GM18499 (cell line): Measurements from ENCODE around the gene ISL1.

Experiments
- ATAC-seq: cut with Tn5 transposase; IDR thresholded peaks from one replicate; pipeline ENCODE4 v1.9.1; 2021; ENCODE audit warnings: moderate number of reproducible peaks; ENCODE audit not compliant: insufficient read depth, unreplicated experiment

ISL1 gene

DNA sequence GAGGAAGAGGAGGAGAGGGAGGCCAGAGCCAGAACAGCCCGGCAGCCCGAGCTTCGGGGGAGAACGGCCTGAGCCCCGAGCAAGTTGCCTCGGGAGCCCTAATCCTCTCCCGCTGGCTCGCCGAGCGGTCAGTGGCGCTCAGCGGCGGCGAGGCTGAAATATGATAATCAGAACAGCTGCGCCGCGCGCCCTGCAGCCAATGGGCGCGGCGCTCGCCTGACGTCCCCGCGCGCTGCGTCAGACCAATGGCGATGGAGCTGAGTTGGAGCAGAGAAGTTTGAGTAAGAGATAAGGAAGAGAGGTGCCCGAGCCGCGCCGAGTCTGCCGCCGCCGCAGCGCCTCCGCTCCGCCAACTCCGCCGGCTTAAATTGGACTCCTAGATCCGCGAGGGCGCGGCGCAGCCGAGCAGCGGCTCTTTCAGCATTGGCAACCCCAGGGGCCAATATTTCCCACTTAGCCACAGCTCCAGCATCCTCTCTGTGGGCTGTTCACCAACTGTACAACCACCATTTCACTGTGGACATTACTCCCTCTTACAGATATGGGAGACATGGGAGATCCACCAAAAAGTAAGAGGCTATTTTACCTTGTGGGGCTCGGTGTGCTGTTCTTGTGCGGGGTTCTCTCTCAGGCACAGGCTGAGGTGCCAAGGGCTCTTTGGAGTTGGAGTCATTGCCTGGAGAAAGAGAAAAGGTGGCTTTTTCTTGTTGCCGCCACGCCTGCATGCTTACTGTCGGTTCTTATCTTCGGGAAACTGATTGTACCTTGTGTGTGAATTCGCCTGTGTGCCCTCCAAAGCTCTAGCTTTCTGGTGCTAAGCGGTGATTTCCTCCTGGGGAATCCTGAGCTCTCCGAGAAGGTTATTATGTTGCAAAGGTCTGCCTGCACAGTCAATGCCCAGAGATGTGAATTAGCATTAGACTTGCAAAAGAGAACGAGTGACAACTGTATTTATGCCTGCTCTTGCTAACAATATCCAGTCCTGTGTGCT, at the start of gene ISL1:
ISL1 (plus strand) TSS at position 318 of the 991 bp plus-strand sequence; CDS start at position 542, 224 bp downstream.
- no peak for ATAC-seq

DNA sequence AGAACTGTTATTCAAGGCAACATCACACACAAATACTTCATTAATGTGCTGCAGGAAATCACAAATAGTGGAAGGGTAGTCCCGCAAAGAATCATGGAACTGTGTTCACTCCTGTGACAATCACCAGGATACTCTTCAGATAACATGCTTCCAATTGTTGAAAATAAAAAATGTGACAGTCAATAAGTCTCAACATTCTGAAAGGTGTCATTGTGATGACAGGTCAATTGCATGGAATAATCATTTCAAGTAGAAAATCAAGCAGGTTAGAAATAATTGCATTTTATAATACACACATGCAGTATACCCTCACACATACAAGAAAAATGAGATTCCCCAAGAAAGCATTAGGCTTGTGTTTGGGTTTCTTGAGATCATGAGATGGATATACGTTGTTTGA, 46.4 kb upstream of the ISL1 start:
- ATAC-seq: no peak

DNA sequence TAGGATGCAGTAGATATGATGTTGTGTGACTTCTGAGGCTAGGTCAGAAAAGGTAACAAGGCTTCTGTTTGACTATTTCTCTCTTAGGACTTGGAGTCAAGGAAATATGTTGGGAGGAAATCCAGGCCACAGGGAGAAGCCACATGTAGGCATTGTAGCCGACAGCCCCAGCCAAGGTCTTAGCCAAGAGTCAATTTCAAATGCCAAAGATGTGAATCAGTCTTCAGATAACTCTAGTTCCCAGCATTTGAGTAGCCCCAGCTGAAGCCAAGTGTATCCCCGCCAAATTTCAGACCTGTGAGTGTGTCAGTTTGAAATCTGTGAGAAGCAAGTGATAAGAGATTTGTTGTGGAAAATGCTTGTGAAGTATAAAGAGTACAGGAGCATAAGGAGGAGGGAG, 38.1 kb upstream of the ISL1 start:
- ATAC-seq: no peak

DNA sequence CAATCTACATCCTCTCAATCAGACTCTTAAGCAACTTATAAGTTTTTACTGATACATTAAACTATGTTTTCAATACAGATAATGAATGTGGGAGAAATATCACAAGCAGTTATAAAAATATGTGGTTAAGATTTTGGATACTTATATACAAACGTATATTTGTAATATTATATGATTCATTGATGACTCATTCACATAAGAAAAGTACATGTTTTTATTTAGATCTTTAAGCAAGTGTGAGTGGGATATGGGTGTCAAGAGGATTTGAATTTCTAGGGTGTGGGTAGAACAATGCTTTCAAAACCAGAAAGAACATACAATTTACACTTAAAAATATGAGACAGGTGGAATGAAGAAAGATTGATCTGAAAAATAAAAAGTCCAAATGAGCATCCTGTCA, 36.1 kb upstream of the ISL1 start:
- ATAC-seq: no peak

DNA sequence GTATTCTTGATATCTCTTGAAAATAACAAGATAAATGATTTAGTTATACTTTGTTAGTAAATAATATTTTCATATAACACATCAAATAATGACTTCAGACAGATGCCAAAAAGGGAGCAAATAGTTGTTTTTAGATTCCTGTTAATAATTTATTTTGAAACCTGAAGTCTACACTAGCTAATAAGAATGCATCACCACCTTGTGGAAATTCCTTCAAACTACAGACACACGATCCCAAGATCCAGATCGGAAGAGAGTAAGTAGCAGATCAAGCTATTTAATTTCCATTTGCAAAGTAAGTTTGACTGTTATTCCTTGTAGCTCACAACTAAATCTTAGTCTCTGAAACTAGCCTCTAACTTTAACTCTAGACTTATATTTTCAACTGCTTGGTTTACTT, 35.5 kb upstream of the ISL1 start:
- no peak for ATAC-seq

DNA sequence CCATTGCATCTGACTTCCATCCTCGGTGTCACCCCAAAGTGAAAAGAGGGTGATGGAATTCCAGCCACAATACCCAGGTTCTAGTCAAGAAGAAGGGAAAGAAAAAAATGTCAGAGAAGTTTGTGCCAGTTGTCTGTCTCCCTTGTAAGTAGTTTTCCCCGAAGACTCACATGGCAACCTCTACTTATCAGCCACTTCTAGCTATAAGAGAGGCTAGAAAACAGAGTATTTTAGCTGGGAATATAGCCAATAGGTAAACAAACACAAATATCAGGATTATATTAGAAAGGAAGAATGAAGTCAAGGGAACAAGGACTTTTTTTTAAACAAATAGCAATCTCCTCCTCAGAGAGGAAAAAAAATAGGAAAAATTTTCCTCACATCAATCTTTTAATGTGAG, 12.2 kb upstream of the ISL1 start:
- ATAC-seq: no peak

DNA sequence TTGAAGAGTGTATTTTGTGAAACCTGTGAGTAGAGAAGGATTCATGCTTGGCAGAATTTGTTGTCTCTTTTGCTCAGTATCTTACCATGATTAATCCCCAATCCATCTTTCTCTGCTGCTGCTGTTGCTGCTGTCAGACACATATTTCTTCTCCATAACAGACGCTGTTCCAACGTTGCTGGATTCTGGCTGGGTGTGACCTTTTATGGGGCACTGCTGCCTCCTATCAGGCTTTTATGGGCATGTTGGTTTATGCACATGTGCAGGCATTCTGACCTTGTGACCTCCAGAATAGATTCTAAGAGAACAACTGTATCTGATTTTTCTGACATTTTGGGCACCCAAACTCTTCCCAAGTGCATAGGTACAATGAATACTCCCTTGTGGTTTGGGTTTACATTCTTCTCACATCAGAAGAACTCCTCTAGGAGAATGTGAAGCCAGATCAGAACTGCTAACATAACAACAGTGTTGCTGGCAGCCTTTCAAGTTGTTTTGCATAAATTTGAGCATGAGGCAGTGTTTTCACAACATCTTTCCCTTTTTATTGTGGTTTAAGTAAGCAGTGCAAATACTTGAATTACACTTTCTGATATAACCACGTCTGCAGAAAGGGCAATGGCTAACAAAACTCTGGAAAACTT, 9.2 kb upstream of the ISL1 start:
- no peak for ATAC-seq

DNA sequence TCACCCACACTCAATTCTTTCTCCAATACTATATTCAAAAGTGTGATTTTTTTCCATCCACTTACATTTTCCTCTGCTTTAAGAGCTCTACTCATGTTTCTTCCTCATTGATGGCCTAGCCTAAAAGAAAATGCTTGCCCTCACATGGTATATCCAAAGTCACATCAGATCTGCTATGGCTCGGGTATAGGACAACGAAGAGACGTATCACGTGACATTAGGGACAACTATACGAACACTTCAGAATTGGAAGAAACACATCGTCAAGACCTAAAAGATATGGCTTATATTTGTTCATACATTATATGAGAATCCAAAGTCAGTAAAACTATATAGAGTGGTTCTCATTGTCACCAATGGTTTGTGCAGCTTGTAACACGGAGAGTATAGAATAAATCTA, 8.2 kb upstream of the ISL1 start:
- ATAC-seq: no peak

DNA sequence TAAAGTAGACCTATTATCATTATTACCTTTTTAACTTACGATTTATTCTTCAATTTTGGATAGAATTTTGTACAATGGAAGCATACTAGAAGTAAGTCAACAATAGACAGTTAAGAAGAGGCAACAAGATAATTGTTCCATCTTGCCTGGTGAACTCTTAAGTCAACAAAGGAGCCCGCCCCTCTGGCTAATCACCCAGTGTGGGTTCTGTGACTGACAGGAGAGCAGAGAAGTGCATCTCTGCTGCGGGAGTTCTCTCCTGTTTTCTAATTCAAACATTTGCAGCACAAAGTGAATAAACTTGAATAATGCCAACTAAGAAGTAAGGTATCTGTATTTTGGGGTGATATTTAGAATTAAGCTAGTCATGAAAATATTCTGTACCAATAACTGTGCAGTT, 6.7 kb upstream of the ISL1 start:
- ATAC-seq: no peak

DNA sequence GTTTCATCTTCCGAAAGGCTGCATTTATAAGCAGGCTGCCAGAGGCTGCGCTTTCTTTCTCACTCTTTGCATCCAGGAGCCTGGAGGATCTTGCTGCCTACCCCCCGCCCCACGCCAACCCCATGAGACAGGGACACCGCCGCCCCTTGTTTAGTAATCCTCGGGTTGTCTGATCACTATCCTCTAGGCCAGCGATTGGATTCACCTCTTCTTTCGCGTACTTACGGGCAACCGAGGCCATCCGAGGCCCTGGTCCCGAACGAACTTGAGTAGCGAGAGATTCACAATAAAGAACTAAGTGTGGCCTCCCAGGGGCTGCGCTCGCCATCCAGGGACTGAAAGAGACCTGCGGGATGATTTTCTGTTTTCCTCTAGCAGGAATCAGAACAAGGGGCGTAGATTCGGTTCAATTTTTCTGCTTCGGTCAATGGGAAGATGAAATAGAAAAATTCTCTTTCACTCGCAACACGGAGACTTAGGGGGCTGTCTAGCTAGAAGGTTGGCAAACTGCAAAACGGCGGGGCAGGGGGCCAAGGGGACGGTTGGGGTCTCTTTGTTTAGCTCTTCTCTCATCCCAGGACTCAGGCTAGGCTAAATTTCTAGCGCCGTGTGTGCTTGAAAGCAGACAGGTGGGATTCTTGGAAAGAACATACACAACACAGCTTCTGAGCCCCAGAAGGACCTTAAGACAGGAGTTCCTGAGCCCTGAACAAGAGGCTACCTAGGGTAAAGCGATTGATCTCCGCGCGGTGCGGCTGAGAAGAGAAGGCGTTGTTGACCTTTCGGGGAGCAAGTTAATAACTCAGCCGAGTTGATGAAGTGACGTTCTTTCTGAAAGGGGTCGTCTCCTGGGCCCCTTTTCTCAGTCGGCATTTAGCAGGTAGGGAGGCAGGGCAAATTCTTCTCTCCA, 5.8 kb upstream of the ISL1 start:
- no peak for ATAC-seq

DNA sequence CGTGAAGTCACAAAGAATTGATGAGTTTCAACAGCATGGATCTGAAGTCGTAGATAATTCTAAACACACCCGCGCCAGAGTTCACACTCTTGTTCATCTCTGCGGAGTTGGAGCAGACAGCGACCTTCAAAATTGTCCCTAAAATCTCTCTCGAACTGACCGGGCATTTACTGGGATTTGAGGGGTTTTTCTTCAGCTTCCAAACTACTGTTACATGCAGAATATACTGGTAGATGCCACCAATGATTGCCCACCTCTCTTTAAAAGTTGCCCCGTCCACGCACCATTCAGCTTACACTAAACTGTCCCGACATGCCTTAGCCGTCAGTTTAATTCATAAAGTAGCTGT, 5.2 kb upstream of the ISL1 start:
- ATAC-seq: no peak

DNA sequence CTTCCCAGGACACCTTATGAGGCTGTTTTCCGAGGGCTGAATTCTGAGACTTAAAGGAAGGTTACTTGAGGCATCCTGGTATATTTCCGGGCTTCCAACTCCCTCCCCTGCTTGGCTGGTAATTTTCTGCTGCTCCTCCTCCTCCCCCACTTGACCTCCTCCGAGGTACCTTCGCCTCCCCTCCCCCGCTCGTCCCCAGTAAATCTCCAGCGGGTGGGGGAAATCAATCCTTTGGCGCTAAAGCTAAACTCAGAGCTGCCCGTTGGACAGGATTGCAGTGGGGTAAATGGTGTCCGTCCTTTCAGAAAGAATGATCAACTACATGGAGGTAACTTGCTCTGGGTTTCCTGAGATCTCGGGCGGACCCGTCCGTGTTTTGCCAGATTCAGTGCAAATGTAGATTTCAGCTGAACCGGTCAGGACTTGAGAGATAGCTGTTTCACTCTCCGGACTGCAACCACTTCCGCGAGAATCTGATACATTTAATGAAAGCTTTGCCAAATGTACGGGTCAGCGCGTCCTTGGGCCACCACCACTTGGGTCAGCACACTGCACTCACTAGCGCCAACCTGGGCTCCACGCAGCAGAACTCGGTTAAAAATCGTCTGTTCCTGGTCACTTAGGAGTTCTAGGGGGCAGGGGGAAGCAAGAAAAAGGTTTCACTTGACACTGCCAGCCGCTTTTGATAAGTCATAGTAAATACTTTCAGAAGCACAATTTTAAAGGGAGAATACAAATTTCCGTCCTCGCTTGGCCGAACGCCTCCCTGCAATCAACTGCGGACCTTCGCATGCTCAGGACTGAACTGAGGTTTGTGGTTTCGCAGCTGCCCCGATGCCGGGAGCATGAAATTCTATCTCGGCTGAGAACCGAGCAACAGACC, 4.6 kb upstream of the ISL1 start:
- ATAC-seq: no peak

DNA sequence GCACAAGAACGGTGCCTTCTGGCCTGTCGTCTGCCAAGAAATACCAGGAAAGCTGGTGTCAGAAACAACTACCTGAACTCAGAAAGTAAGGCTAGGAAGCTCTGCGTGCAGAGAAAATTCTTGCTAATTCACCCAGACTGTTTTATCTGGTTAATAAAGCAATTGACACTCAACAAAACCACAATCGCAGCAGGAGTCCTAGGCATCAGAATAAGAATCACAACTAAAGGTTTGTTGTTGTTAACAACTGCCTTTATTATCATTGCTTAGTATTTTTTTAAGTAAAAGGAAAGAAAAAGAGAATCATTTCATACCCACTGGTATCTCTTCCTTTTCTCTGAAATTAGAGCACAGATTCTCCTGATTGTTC, 3.9 kb upstream of the ISL1 start:
- no peak for ATAC-seq

DNA sequence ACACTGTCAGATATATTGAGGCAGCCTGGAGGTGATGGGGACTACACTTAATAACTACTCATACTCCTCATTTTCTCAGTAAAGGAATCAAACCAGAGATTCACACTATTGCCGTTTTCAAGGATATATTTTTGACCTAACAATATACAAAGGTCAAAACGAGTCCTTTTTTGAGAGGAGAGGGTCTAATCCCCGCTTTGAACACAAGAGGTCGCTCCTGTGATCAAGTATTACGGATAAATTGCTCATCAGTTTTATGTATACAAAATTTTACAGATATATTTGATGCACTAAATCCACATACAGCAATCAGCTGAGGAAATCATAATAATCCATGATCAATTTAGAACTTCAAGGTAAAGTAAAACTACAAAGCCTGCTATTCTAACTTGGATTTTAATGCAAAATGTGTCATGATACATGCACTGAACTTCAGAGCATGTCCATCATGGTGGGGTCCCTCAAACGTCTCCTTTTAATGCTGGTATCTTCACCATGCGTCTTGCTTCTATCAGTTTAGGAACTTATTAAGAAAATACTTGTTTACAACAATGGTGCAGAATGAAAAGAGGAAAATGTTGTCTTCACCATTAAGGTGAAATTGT, 2.5 kb upstream of the ISL1 start:
- no peak for ATAC-seq

DNA sequence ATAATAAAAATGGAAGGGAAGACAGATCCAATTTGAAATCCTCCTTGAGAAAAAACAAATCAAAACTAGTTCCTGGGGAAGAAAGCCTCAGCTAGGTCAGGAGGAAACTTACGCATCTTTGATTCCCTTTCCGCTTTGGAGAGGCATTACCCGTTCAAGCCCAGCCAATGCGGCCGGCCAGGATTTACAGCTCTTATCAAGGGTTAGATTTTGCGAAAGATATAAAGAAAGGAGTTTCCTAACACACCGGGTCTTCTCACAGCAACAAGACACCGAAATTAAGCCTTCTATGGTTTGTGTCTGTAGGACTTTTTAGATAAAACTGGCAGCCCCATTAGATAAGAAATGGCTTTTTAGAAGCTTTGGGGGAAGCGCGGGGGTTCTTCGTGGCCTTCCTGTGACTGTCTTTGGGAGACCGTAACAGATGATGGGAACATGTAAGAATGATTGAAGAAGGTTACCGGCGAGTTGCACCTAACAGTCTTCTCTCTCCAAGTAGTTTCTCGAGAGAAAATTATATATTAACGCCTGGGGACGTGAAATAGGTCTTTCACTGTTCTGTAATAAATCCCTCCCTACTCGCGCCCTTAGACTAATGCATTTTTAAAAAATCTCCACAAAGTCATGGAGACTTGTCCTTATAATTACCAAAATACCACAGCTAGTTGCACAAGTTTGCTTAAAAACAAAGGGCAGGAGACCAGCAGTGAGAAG, 1.3 kb upstream of the ISL1 start:
- no peak for ATAC-seq

DNA sequence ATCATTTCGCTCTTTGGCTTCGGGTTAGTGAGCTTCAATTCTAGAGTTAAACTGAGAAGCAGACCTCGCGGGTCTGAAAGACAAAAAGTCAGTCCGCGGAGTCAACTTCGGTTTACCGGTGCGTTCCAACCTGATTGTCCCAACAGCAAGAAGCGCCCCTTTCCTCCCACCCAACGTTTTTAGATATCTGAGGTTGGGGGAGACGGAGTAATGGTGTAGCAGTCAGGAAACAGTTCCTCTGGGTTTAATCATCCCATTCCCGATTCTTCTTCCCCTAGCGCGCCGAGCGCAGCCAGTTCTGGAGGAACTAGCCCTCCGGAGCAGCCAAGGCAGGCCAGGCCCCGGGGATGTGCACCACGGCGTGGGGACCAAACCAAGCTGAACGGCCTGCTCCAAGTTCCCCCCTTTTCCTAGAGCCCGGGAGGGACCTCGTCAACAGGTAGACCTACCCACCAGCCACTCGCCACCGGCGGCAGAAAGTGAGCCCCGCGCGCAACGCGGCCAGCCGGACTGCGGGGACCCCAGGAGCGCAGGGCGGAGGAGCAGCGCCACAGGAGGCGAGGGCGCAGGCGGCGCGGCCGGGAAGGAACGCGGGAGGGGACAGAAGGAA, 622 bp upstream of the ISL1 start:
- ATAC-seq: no peak

DNA sequence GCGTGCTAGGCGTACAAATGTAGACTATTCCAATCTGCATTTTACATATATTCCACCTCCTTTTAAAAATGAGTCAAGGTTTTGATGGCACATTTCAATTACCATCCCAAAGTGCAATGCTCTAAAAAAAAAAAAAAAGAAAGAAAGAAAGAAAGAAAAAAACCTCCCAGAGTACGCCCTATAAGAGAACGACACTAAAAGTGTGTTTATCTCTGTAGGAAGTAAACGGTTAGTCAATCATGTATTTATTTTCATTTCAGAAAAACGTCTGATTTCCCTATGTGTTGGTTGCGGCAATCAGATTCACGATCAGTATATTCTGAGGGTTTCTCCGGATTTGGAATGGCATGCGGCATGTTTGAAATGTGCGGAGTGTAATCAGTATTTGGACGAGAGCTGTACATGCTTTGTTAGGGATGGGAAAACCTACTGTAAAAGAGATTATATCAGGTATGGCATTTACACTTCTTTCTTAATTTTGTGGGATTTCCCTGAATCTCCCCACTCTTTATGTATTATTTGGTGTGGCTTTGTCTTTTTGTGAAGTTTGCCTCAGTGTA, 1.1 kb downstream of the ISL1 start:
- no peak for ATAC-seq

DNA sequence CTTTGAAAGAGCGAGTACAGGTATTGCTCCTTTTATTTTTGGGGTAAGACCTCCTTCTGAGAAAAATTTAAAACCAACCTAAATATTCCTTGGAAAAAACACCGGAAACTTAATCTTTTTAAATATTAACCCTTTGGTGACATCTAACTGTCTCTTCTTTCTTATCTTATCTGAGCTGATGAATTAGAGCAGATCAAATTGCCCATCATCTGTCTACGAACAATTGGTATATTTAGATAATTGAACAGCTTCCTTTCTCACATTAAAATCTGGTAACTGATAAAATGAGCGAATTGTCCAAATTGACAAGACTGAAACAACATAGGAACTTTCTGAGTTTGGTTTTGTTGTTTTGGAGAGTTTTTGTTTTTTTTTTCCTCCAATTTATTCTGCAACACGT, 2.0 kb downstream of the ISL1 start:
- no peak for ATAC-seq
